GM18505 (cell line): ENCODE results near the gene CUBN.

Source experiments
- ATAC-seq: cut with Tn5 transposase; IDR thresholded peaks from one replicate; pipeline ENCODE4 v1.9.1; 2021; ENCODE audit not compliant: unreplicated experiment
- POLR2A ChIP-seq: IDR thresholded peaks from 4 replicates; pipeline ENCODE4 v1.6.1; 2011; ENCODE audit warnings: borderline replicate concordance; ENCODE audit not compliant: insufficient read depth, insufficient read length; ENCODE audit errors: extremely low read depth

CUBN gene

DNA sequence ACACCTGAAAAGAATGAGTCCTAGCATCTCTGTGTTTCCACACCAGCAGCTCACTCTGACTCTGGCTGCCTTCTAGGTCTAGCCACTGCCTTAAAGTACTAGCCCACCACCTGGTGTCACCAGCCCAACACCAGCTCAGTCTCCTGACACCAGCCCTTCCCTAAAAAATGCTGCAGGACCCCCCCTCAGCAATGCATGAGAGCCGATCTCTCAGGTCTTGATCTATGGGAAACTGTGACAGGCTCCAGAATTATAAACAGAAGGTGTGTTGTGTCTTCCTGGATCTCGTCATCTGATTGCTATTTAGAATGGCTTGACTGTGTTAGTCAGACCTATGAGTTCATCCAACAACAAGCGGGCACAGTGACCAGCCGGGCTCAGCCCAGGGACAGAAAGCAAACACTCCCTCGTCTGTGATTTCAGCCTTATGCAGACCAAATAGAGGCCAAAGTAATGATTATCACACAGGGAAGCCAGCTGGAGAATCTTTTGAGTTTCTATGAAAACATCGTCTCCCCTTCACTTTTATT lies 66.6 kb downstream of the CUBN start:
- no peak for TF ChIP-seq POLR2A
- ATAC-seq: no peak

DNA sequence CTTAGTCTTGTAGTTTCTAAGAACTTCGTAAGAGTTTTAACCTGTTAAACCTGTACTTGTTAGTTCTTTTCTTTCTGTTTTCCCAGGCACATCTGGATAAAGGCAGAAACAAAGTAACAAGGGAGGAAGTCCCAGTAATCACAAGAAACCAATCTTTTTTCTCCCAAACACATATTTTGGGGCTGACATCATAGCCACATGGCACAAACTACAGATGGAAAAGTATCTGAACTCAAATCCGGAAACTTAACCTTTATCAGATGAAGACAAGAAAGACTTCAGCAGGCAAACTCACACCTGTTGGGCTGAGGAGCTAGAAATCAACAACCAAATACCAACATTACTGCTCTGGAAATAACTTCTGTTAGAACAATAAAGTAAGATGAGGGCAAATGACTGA lies 67.1 kb downstream of the CUBN start:
- TF ChIP-seq POLR2A: no peak
- ATAC-seq: no peak

DNA sequence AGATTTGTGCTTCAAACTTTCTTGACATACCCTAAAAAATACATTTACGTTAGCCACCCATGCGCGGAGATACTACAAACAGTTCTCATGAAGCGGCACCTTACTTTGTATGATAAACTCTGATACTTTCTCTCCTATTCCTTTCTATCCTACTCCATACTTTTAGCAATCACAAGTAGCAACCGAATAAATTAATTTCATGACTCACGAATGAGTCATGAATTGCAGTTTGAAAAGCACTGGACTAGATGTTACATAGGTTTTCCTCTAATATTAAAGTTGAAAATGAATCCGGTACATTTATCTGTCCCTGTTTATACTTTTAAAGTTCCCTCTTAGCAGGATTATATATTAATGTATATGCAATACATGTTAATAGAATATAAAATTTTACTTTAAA lies 67.6 kb downstream of the CUBN start:
- no peak for TF ChIP-seq POLR2A
- no peak for ATAC-seq

DNA sequence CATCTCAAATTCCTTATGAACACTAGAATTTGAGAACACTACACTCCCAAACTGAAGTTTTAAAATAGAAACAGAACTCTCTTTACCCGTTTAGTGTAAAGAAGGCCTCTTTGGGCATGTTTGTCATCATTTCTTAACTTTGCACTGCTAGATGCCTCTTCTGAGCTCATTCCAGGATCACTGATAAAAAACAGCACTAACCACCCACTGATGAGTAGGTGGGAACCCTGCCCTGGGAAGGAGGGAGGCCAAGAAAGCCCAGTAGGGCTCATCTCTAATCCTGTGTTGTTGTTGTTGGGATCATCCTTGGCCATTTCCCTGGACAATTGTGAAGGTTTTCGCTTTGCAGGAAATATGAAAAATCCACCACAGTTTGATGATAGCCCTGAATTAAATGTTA lies 68.2 kb downstream of the CUBN start:
- no peak for ATAC-seq
- no peak for TF ChIP-seq POLR2A

DNA sequence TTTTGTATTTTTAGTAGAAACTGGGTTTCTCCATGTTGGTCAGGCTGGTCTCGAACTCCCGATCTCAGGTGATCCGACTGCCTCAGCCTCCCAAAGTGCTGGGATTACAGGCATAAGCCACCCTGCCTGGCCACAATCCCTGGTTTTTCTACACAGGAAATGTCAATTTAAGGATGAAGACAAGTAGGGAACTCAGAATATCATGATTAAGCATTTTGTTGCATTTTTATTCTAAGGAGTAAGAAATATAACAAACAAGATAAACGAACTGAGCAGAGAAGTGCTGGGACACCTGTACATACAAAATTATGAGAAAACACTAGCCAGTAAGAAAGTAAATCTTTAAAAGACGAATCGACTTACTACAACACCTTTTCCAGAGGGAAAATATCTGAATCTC lies 69.3 kb downstream of the CUBN start:
- no peak for TF ChIP-seq POLR2A
- ATAC-seq: no peak

DNA sequence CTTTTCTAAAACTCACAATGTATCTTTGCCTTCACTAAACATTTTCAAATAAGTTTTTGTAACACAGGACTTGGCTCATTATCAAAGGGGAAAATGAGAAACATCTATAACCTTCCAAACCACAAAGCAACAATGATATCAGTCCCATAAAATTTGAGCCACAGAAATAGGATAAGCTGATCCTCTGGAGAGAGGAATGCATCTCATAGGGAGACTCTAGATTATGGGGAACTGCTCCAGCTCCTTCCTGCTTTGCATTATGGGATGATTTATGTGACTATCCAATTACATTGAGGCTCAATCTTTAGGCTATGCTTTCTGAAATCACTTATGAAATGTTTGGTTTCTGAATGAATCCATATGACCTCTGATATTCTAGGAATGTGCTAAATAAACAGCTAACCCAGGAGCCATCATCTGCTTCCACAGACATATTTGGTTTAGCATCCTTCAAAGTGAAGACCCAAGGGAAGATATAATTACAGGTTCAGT lies 70.4 kb downstream of the CUBN start:
- no peak for TF ChIP-seq POLR2A
- ATAC-seq: no peak

DNA sequence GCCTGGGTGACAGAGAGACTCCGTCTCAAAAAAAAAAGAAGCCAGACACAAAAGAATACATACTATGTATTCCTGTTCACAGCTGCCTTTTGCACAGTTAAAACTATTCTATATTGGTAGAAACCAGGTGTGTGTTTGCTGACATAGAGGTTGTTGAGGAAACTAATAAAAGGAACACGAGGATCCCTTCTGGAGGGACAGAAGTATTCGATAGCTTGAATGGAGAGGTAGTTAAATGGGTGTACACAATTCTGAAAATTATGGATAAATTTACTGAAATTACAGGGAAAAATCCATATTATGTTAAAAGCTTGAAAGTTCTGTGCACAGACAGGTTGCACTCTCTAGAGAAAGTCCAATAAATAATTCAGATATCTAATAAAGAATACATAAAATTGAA lies 71.5 kb downstream of the CUBN start:
- TF ChIP-seq POLR2A: no peak
- no peak for ATAC-seq

DNA sequence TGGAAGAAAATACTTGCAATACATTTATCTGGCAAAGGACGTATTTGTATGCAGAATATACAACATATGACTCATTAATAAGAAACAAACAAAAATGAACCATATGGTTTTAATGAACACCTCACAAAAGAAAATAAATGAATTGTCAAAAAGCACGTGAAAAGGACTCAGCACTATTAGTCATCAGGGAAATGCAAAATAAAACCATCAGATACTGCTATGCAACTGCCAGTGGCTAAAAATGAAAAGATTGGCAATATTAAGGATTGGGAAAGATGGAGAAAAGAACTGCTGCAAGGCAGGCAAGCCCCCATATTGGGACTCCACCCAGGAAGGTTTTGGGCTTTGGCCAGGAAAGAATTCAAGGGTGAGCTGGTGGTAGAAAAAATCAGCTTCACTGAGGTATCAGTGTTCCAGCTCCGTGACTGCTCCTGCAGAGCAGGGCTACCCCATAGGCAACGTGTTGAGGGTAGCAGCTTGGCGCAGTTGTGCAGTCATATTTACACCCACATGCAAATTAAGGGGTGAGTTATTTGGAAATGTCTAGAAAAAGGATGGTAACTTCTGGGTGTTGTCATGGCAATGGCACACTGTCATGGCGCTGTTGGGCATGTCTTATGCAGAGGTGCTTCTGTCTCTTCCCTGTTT lies 72.7 kb downstream of the CUBN start:
- no peak for TF ChIP-seq POLR2A
- ATAC-seq: no peak

DNA sequence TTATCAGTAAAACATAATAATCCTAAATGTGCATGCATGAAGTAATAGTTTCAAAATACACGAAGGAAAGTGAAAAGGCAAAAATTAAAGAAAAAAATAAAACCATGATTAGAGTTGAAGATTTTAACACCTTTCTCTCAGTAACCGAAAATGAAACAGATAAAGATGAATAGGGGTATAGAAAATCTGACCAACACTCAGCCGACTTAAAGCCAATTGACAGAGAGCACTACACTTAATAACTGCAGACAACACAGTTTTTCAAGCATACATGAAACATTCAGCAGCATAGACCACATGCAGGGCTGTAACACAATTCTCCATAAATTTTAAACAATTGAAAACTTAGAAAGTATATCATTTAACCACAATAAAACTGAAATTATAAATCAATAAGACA lies 76.1 kb downstream of the CUBN start:
- TF ChIP-seq POLR2A: no peak
- ATAC-seq: no peak

DNA sequence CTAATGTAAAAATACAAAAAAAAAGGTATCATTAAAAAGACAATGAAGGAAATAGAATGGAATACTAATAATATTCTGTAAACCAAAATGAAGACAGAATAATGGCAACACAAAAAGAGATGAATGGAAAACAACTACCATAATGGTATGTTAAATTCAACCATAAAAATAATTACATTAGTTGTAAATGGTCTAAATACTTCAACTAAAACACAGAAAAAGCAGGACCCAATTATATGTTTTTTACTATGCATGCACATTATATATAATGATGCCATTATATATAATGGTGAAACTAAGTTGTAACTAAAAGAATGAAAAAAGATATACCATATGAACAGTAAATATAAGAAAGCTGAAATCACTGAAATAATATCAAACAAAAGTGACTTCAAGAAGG lies 76.5 kb downstream of the CUBN start:
- ATAC-seq: no peak
- no peak for TF ChIP-seq POLR2A

DNA sequence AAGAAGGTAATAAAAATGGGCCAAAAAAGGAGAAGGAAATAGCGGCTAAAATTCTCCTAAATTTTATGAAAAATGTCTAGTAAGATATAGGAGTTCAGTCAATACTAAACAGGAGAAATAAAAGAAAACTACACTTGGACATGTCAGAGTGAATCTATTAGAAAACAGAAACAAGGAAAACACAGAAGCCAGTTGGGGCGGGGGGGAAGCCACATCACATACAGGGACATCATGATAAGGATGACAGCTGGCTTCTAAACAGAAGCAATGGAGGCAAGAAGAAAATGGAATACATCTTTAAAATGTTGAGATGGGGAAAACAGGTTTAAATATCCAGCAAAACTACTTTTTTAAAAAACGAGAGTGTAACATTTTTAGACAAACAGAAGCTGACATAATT lies 77.8 kb downstream of the CUBN start:
- no peak for ATAC-seq

DNA sequence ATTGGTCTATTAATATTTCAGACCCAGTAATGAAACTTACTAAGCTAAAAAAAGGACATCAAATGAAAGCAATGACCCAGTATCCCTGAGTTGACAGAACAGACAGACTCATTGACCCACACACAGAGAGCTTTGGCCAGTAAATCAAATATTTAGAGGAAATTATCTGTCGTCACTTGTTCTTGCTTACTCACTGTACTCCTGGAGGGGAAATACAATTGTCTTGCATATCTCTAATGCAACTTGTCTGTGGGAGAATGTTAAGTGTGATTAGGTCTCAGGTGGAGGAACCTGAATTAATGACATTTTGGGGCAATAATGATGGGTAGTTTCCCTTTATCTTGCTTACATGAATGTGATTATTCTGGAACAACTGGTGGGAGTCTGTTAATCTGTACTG lies 80.4 kb downstream of the CUBN start:
- no peak for ATAC-seq
- no peak for TF ChIP-seq POLR2A

More for the DNA sequence above, 77.8 kb downstream of the CUBN start:
- TF ChIP-seq POLR2A: no peak

DNA sequence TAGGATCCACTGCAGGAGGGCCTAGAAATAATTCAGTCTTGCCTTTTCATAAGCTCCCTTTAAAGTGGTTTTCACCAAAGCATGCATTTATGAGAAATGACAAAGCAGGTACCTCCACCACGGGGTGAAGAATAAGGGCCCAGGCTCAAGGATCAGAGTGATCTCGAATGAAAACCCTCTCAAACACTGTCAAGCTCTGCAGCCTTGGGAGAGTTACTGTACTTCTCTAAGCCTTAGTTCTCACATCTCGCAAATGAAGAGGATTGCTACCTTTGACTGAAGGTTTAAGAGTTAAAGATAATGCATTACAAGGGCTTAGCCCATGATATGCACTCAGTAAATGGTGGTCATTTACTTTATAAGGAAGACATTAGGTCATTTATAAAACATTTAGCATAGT lies 81.7 kb downstream of the CUBN start:
- ATAC-seq: no peak
- TF ChIP-seq POLR2A: no peak

DNA sequence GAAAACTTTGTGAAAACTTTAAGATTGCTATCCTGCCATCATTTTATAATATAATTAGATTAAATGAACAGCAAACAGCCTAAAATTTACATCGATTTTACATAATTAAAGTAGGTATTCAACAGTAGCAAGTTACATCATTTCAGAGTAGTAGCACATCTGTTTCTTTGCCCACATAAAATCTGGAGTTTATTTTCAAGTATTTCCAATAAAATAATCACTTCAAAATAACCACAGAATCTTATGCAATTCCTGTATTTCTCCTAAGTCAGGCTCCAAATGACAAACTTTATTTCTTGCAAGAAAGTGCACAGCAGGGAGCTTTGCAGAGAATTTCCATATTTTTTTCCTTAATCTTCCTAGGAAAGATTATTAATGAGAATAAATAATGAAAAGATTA lies 82.6 kb downstream of the CUBN start:
- TF ChIP-seq POLR2A: no peak
- ATAC-seq: no peak

DNA sequence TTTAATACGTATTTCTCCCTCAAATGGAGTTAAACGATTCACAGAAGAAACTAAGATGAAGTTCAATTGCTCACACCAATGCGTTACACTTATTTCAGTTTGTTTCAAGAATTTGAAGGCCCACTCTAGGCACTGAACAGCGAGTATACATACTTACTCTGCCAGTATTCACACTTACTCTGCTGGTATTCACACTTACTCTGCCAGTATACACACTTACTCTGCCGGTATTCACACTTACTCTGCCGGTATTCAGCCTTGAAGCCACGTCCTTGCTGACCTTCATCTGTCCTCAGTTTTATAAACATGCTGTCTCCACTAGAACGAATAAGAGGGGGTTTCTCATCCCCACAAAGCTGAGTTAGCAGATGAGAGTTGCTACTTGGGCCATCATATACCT lies 86.0 kb downstream of the CUBN start:
- ATAC-seq: no peak
- no peak for TF ChIP-seq POLR2A
